ENCODE measurements around the gene SLC31A1.

DNA sequence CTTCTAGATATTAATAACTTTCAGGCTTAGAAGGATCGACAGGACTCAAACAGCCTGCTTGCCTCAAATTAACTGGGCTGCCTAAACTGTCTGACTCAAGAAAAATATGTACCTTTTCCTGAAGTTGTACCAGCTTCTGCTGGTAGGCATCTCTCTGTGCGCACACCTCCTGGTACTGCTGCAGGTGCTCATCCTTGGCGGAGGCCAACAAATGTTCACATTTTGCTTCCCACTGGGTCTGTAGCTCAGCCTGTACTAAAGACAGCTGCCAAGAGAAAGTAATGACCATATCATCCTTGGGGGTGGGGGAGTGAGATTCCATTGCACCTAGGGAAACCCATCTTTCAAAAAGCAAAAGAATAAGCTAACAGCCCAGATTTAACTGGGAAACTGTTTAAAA is 48.0 kb upstream of the SLC31A1 start:
- TF ChIP-seq, protein P1, sequence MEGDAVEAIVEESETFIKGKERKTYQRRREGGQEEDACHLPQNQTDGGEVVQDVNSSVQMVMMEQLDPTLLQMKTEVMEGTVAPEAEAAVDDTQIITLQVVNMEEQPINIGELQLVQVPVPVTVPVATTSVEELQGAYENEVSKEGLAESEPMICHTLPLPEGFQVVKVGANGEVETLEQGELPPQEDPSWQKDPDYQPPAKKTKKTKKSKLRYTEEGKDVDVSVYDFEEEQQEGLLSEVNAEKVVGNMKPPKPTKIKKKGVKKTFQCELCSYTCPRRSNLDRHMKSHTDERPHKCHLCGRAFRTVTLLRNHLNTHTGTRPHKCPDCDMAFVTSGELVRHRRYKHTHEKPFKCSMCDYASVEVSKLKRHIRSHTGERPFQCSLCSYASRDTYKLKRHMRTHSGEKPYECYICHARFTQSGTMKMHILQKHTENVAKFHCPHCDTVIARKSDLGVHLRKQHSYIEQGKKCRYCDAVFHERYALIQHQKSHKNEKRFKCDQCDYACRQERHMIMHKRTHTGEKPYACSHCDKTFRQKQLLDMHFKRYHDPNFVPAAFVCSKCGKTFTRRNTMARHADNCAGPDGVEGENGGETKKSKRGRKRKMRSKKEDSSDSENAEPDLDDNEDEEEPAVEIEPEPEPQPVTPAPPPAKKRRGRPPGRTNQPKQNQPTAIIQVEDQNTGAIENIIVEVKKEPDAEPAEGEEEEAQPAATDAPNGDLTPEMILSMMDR (IDR thresholded peaks at IDR 0.05): no peak
- TF ChIP-seq POLR2A (IDR thresholded peaks at IDR 0.05): no peak
